ENCODE results near the gene IPCEF1. TPM values are rescaled to one million over a fixed set of nuclear protein-coding genes. Genes with fewer than 3 reads are reported as not detected.
A peak's percentile ranks its signal among the peaks of the same experiment; 100 is the strongest.

The IPCEF1 gene
- total and polyA plus RNA-seq, 2 donors (not counting 1 experiment from before 2014, with no cell fraction given), result 0.03 to 0.33 TPM

DNA sequence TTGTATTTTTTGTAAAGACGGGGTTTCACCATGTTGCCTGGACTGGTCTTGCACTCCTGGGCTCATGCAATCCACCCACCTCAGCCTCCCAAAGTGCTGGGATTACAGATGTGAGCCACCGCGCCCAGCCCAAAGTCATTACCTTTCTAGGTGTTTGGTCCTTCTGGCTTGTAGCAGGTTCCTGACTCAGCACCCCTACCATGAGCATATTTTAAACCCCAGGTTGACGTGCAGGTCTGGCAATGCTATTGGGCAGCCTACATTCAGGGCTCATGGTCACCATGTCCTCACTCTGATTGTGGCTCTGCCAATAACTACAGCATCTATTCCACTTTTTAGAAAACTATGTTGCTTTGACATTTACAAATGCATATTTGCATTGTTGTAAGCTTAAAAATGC, 59.4 kb downstream of the IPCEF1 start:
- Histone ChIP-seq H3K9ac (ENCODE audit: insufficient read depth, low read length) (no peak overlapping the region), H3K79me2 (ENCODE audit: control insufficient read depth, insufficient read depth, low read length) (no peaks in the 10 kb centered on the region), H2AFZ (ENCODE audit: low read length) (no peak overlapping the region), H3K4me3 (replicated peaks in 1 of 4; ENCODE audit: control extremely low read depth in 1 of 4, insufficient read depth in 1 of 4, low read depth in 3 of 4, low read length in 4 of 4) (no peak overlapping the region), H3K36me3 (ENCODE audit: control insufficient read depth, insufficient read depth, low read length) (no peaks in the 10 kb centered on the region), H3K27ac (ENCODE audit: insufficient read depth, low read length) (no peak overlapping the region), H4K20me1 (ENCODE audit: control insufficient read depth, extremely low read depth, insufficient read depth, low read length) (no peaks in the 10 kb centered on the region), H3K4me1 (ENCODE audit: control insufficient read depth, extremely low read depth, insufficient read depth, low read length) (peaks cover 10% of the 10 kb centered on the region), H3K27me3 (ENCODE audit: control insufficient read depth, insufficient read depth, low read length) (no peaks in the 10 kb centered on the region), H3K4me2 (ENCODE audit: extremely low read depth, insufficient read depth, low read length) (no peak overlapping the region), H3K9me3 (ENCODE audit: control insufficient read depth, insufficient read depth, low read depth, low read length) (no peaks in the 10 kb centered on the region)
- no peak for TF ChIP-seq CTCF (conservative IDR thresholded peaks at IDR 0.05 in 1 of 2, IDR thresholded peaks at IDR 0.05 in 1 of 2; ENCODE audit: low read depth in 1 of 2, low read length in 2 of 2)
- TF ChIP-seq EZH2 (IDR thresholded peaks at IDR 0.05; ENCODE audit: low read length, missing control alignments), result no peak
- no peak for DNase-seq (ENCODE audit: low read depth in 2 of 2)

- TF ChIP-seq CTCF (conservative IDR thresholded peaks at IDR 0.05 in 1 of 2, IDR thresholded peaks at IDR 0.05 in 1 of 2; ENCODE audit: low read depth in 1 of 2, low read length in 2 of 2) (no peak), EZH2 (IDR thresholded peaks at IDR 0.05; ENCODE audit: low read length, missing control alignments) (no peak)
These were observed 60.9 kb downstream of the IPCEF1 start for GRCh38 chr6:154295733-154296132.

DNA sequence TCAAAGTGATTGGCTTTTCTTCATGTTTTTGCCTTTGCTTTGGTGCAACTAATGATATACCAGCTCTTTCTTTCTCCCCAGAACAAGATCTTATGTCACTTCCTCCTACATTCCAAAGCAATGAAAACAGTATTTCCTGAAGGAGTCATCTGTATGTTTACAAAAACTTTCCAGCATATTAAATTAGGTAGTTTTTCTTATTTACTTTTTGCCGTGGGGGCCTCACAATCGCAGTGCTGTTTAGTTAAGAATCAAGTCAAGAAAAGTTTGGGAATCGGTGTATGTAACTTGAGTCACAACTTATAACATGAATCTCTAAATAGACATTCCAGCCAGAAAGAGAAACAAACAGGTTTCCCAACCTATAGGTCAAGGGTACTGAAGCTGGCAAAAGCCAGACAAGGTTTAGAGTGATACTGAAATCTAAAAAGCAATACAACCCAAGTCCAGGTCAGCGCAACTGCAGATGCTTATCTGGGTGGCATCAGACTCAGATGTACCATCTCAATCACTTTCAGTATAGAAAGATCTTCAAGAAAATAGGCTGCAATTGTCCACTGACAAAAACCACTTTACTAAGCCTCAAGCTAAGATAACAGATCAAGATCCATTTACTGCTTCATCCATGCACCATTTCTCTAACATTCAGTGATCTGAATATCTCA, 63.6 kb downstream of the IPCEF1 start:
- Histone ChIP-seq H3K4me1 (ENCODE audit: control insufficient read depth, extremely low read depth, insufficient read depth, low read length) (peaks cover 5% of the 10 kb centered on the region), H3K27ac (ENCODE audit: insufficient read depth, low read length) (peak overlapping the region; percentile 70), H3K9me3 (ENCODE audit: control insufficient read depth, insufficient read depth, low read depth, low read length) (no peaks in the 10 kb centered on the region), H3K4me3 (replicated peaks in 1 of 4; ENCODE audit: control extremely low read depth in 1 of 4, insufficient read depth in 1 of 4, low read depth in 3 of 4, low read length in 4 of 4) (no peak overlapping the region), H3K4me2 (ENCODE audit: extremely low read depth, insufficient read depth, low read length) (peak overlapping the region; percentile 66), H3K27me3 (ENCODE audit: control insufficient read depth, insufficient read depth, low read length) (no peaks in the 10 kb centered on the region), H2AFZ (ENCODE audit: low read length) (peak overlapping the region; percentile 24), H3K79me2 (ENCODE audit: control insufficient read depth, insufficient read depth, low read length) (no peaks in the 10 kb centered on the region), H4K20me1 (ENCODE audit: control insufficient read depth, extremely low read depth, insufficient read depth, low read length) (no peaks in the 10 kb centered on the region), H3K9ac (ENCODE audit: insufficient read depth, low read length) (no peak overlapping the region), H3K36me3 (ENCODE audit: control insufficient read depth, insufficient read depth, low read length) (no peaks in the 10 kb centered on the region)
- peak; percentile 63 to 84 for DNase-seq (ENCODE audit: low read depth in 2 of 2)
- no peak for TF ChIP-seq CTCF (conservative IDR thresholded peaks at IDR 0.05 in 1 of 2, IDR thresholded peaks at IDR 0.05 in 1 of 2; ENCODE audit: low read depth in 1 of 2, low read length in 2 of 2)
- TF ChIP-seq EZH2 (IDR thresholded peaks at IDR 0.05; ENCODE audit: low read length, missing control alignments), result no peak

More at GRCh38 chr6:154295733-154296132, 60.9 kb downstream of the IPCEF1 start:
- Histone ChIP-seq H3K79me2 (ENCODE audit: control insufficient read depth, insufficient read depth, low read length) (no peaks in the 10 kb centered on the region), H4K20me1 (ENCODE audit: control insufficient read depth, extremely low read depth, insufficient read depth, low read length) (no peaks in the 10 kb centered on the region), H3K4me1 (ENCODE audit: control insufficient read depth, extremely low read depth, insufficient read depth, low read length) (peaks cover 5% of the 10 kb centered on the region), H3K27me3 (ENCODE audit: control insufficient read depth, insufficient read depth, low read length) (no peaks in the 10 kb centered on the region), H3K4me3 (replicated peaks in 1 of 4; ENCODE audit: control extremely low read depth in 1 of 4, insufficient read depth in 1 of 4, low read depth in 3 of 4, low read length in 4 of 4) (no peak overlapping the region), H3K27ac (ENCODE audit: insufficient read depth, low read length) (no peak overlapping the region), H2AFZ (ENCODE audit: low read length) (no peak overlapping the region), H3K9ac (ENCODE audit: insufficient read depth, low read length) (no peak overlapping the region), H3K36me3 (ENCODE audit: control insufficient read depth, insufficient read depth, low read length) (no peaks in the 10 kb centered on the region), H3K4me2 (ENCODE audit: extremely low read depth, insufficient read depth, low read length) (no peak overlapping the region), H3K9me3 (ENCODE audit: control insufficient read depth, insufficient read depth, low read depth, low read length) (no peaks in the 10 kb centered on the region)
- no peak for DNase-seq (ENCODE audit: low read depth in 2 of 2)

All from fibroblast of lung (primary cell).